Esophagus muscularis mucosa (tissue), 4 donors: Measurements from ENCODE around the gene SDC4. TPM values are rescaled to one million over a fixed set of nuclear protein-coding genes. Genes with fewer than 3 reads are reported as not detected.

Experiments
- DNase-seq: peaks from one replicate; pipeline ENCODE4 v3.0.0-alpha.2; 2017; ENCODE audit errors: extremely low spot score
- H3K27ac ChIP-seq, 4 donors: fragments of 200-600 bp; sonication (generic); replicated peaks in 1 of 4; 1 replicate in 3 of 4; 2 replicates in 1 of 4; pipeline ENCODE4 v1.5.1; 2016 to 2019; ENCODE audit warnings: mild to moderate bottlenecking in 1 of 4
- H3K27me3 ChIP-seq, 4 donors: fragments of 200-600 bp; sonication (generic); one replicate each; pipeline versions ENCODE4 v1.5.1 to v1.6.0; 2016 to 2019
- H3K36me3 ChIP-seq, 4 donors: fragments of 200-600 bp; sonication (generic); one replicate each; pipeline ENCODE4 v1.5.1; 2016 to 2019
- H3K4me1 ChIP-seq, 4 donors: fragments of 200-600 bp; sonication (generic); one replicate each; pipeline ENCODE4 v1.5.1; 2016 to 2019
- H3K4me3 ChIP-seq, 4 donors: fragments of 200-600 bp; sonication (generic); 1 replicate in 2 of 4; 2 replicates in 2 of 4; pipeline ENCODE4 v1.5.1; 2016 to 2019; ENCODE audit warnings: mild to moderate bottlenecking in 4 of 4, moderate library complexity in 1 of 4
- H3K9me3 ChIP-seq, 4 donors: fragments of 200-600 bp; sonication (generic); 1 replicate in 3 of 4; 2 replicates in 1 of 4; pipeline ENCODE4 v1.5.1; 2016 to 2019
- EP300 ChIP-seq: sonication (generic); formaldehyde crosslinking; IDR thresholded peaks from one replicate; pipeline ENCODE4 v1.6.1; 2017; ENCODE audit warnings: antibody characterized with exemption
- POLR2A ChIP-seq: fragments of 450-650 bp; IDR thresholded peaks from one replicate; pipeline ENCODE4 v1.6.1; 2017; ENCODE audit warnings: antibody characterized with exemption, moderate library complexity, mild to moderate bottlenecking, low read depth
- POLR2AphosphoS5 ChIP-seq, 2 donors: sonication (generic); formaldehyde crosslinking; IDR thresholded peaks; one replicate each; pipeline ENCODE4 v1.6.1; 2017; ENCODE audit warnings: antibody characterized with exemption in 2 of 2
- WGBS: methylation state at CpG from one replicate; pipeline ENCODE4 v1.1.5; 2018; 5-methylcytosine and 5-hydroxymethylcytosine counted together
- intact Hi-C: fragments of 100-400 bp; cut with DNase I; formaldehyde crosslinking; loops from one replicate; pipeline ENCODE4 v1.15.1; 2023
- total RNA-seq, 4 donors: library from RNA; depleted of rRNA; stranded (reverse); fragments of >200 nt; gene quantifications; one replicate each; pipeline versions ENCODE4 v1.1.0 to v1.2.1, GENCODE V29; 2016
- TF ChIP-seq, protein P1 (sequence below), 3 experiments: fragments of 200-600 bp in 2 of 3; fragments of 450-650 bp in 1 of 3; sonication (generic) in 2 of 3; IDR thresholded peaks; one replicate each; pipeline ENCODE4 v1.5.1; 2017 to 2019; ENCODE audit warnings: antibody characterized with exemption in 3 of 3, mild to moderate bottlenecking in 2 of 3, moderate library complexity in 1 of 3

The SDC4 gene
- total RNA-seq, 4 donors from 2014 or later: 61.9 to 177 (median 72.2) TPM

DNA sequence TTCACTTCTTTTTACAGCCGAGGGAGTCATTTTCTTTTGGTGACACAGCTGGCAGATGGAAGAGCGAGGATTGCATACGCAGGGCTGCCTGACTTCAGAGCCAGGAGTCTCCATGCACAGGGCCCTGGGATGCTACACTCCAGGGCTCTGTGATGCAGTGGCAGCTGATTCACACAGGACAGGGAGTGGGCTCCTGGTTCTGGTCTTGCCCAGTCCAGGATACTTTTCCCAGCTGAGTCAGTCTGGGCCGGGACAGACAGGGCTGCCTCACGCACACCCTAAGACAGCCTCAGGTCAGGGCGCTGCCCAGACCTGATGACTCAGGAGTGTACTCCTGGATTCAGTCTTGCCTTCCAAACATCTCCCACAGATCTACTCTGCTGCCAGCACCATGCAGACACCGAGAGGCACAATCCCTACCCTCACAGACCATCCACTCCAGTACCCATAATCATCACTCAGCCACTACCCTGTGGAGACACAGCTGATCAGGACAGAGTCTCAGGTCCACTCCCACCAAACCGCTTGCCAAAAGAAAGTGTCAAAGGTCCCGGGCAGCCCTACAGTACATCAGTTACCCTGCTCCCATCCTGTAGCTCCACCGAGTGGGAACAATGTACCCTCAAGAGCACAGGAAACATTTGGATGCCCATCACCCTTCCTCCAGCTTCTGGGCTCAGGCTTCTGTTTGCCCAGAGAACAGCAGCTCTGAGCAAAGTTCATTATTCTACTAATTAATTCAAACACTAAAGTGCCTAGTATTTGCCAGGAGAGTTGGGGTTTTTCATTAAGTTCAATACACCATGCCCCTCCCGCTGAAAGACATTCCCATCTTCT lies 11.5 kb downstream of the SDC4 start:
- H3K4me3 ChIP-seq: no peak overlapping the region
- peak overlapping the region; percentile 93 to 97 (median 96) for H3K27ac ChIP-seq
- intact Hi-C loops: no loop called here
- no peaks in the 10 kb centered on the region for H3K27me3 ChIP-seq
- H3K9me3 ChIP-seq: no peaks in the 10 kb centered on the region
- DNase-seq: no peak
- TF ChIP-seq POLR2AphosphoS5 (IDR thresholded peaks at IDR 0.05) (peak; percentile 75 to 82), POLR2A (no peak), EP300 (no peak)
- TF ChIP-seq, protein P1, sequence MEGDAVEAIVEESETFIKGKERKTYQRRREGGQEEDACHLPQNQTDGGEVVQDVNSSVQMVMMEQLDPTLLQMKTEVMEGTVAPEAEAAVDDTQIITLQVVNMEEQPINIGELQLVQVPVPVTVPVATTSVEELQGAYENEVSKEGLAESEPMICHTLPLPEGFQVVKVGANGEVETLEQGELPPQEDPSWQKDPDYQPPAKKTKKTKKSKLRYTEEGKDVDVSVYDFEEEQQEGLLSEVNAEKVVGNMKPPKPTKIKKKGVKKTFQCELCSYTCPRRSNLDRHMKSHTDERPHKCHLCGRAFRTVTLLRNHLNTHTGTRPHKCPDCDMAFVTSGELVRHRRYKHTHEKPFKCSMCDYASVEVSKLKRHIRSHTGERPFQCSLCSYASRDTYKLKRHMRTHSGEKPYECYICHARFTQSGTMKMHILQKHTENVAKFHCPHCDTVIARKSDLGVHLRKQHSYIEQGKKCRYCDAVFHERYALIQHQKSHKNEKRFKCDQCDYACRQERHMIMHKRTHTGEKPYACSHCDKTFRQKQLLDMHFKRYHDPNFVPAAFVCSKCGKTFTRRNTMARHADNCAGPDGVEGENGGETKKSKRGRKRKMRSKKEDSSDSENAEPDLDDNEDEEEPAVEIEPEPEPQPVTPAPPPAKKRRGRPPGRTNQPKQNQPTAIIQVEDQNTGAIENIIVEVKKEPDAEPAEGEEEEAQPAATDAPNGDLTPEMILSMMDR (IDR thresholded peaks at IDR 0.05): peak in 1 of 3 experiments; percentile 7
- peaks cover 14 to 52% (median 36%) of the 10 kb centered on the region in 4 donors for H3K36me3 ChIP-seq
- WGBS: 57% methylated on average over 10 of the region's 11 CpGs
- peaks cover 46 to 67% (median 61%) of the 10 kb centered on the region in 4 donors for H3K4me1 ChIP-seq

DNA sequence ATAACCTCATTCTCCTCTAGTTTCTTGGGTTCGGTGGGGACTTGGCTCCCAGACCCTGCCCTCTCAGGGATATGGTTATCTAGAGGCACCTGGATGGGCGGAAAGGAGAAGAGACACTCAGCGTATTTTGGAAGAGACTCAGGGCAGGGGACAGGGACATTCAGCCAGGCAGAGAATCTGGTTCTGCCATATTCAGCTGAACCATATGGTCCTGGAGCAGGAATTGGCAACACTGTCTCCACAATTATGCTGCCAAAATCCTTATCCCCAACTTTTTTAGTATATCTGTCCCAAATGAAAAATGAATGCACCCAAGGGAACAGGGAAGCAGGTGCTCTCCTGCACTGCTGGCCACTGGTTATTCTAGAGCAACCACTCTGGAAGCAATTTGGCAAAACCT lies 17.7 kb downstream of the SDC4 start:
- no peak overlapping the region for H3K4me3 ChIP-seq
- peaks cover 0 to 16% (median 2%) of the 10 kb centered on the region in 4 donors for H3K4me1 ChIP-seq
- intact Hi-C loops: no loop called here
- TF ChIP-seq, protein P1 (IDR thresholded peaks at IDR 0.05): no peak
- TF ChIP-seq EP300: no peak
- no peak for TF ChIP-seq POLR2A
- TF ChIP-seq POLR2AphosphoS5 (IDR thresholded peaks at IDR 0.05): no peak
- WGBS: 92% methylated on average over 3 of the region's 3 CpGs
- H3K27ac ChIP-seq: no peak overlapping the region
- no peak for DNase-seq
- H3K36me3 ChIP-seq: peaks cover 58 to 97% (median 90%) of the 10 kb centered on the region in 4 donors
- no peaks in the 10 kb centered on the region for H3K9me3 ChIP-seq
- H3K27me3 ChIP-seq: no peaks in the 10 kb centered on the region

DNA sequence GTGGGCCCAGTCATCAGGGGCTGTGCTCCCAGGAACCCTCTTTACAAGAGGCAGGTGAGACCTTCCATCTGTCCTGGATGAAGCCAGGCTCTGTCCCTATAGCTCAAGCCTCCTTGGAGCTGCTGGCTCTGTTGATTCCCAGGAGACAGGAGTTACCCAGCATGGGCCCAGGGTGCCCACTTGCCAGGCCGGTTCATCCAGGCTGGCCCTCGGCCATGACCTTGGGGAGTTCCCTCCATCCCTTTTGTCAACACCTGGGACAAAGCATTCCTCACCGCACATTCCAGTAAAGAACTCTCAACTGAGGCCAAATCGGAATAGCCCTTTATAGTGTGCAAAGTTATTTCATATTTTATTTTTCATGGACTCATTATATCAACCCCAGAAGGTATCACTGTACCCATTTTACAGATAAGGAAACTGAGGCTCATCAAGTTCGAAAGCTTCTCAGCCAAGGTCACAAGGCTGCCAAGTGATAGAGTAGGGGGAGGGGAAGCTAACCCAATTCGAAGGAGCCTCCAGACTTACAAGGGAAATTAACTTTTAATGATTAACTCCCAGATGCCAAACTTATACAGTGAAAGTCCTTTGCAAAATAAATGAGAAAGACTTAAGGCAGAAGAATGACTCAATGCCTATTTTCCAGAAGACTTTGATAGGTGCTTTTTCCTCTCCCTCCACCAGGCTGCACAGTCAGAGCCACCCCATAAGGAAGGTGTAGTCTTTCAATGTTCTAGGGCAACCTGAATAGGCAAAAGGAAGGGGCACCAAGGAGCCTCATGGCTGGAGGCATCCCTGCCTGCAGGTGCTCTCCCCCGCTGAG lies 18.5 kb downstream of the SDC4 start:
- Histone ChIP-seq H3K9me3 (no peaks in the 10 kb centered on the region), H3K27ac (peak overlapping the region in 3 of 4 donors; percentile 4 to 51 (median 15)), H3K4me3 (no peak overlapping the region), H3K4me1 (peaks cover 0 to 16% (median 0%) of the 10 kb centered on the region in 4 donors), H3K36me3 (peaks cover 58 to 97% (median 90%) of the 10 kb centered on the region in 4 donors), H3K27me3 (no peaks in the 10 kb centered on the region)
- 72% methylated on average over 7 of the region's 7 CpGs for WGBS
- DNase-seq: no peak
- TF ChIP-seq, protein P1 (IDR thresholded peaks at IDR 0.05): no peak
- TF ChIP-seq EP300 (no peak), POLR2A (no peak), POLR2AphosphoS5 (IDR thresholded peaks at IDR 0.05) (no peak)
- intact Hi-C loops: no loop called here

- Histone ChIP-seq H3K9me3 (no peaks in the 10 kb centered on the region), H3K4me1 (peaks cover 0 to 16% (median 0%) of the 10 kb centered on the region in 4 donors), H3K27ac (peak overlapping the region in 3 of 4 donors; percentile 4 to 51 (median 23)), H3K4me3 (no peak overlapping the region), H3K27me3 (no peaks in the 10 kb centered on the region), H3K36me3 (peaks cover 58 to 87% (median 85%) of the 10 kb centered on the region in 4 donors)
- WGBS: 93% methylated on average over 4 of the region's 4 CpGs
- no peak for DNase-seq
- intact Hi-C loops: no loop called here
- TF ChIP-seq, protein P1 (IDR thresholded peaks at IDR 0.05): no peak
- TF ChIP-seq POLR2A (no peak), POLR2AphosphoS5 (IDR thresholded peaks at IDR 0.05) (no peak), EP300 (no peak)
Measured at GRCh38 chr20:45328451-45328850, 19.8 kb downstream of the SDC4 start.
